A549 (cell line): ENCODE data around the gene CADM1. TPM values are rescaled to one million over a fixed set of nuclear protein-coding genes. Genes with fewer than 3 reads are reported as not detected.

Source experiments
- ATAC-seq, 2 experiments: fragments of 200-7000 bp in 1 of 2; fragments of >200 bp in 1 of 2; cut with Nextera tagmentation in 1 of 2; cut with Tn5 transposase in 1 of 2; 3 replicates each; pipeline versions ENCODE4 v1.8.0 to v1.9.1; 2018 to 2020; ENCODE audit warnings: mild to moderate bottlenecking in 1 of 2, moderate library complexity in 1 of 2
- CTCF ChIA-PET: fragments of 300-600 bp; sonication (Branson Sonifier 250); formaldehyde crosslinking; extraction: SDS; loops from one replicate; lab custom pipeline; 2021; ENCODE audit warnings: antibody characterized with exemption, inconsistent platforms; lab: Yijun Ruan, JAX
- POLR2A ChIA-PET: fragments of 350-600 bp; formaldehyde crosslinking; extraction: SDS; loops from one replicate; lab custom pipeline; 2021; ENCODE audit warnings: antibody characterized with exemption, inconsistent platforms; lab: Yijun Ruan, JAX
- DNase-seq, 2 experiments: peaks; one replicate each; pipeline versions ENCODE4 v3.0.0 to v3.0.0-alpha.2; 2011 to 2016; ENCODE audit warnings: low read depth in 1 of 2, low spot score in 1 of 2
- FAIRE-seq: peaks from 2 replicates; lab custom pipeline; 2011; peaks lifted over from hg19 to GRCh38; lab: Jason Lieb, UNC
- H3K27ac ChIP-seq, 2 experiments: fragments of >200 bp; sonication (Bioruptor Twin); formaldehyde crosslinking; 3 replicates each; pipeline ENCODE4 v1.5.1; 2016 to 2017
- H3K4me1 ChIP-seq: fragments of >200 bp; sonication (Bioruptor Twin); formaldehyde crosslinking; 3 replicates; pipeline ENCODE4 v1.6.1; 2016
- H3K4me2 ChIP-seq: fragments of >200 bp; sonication (Bioruptor Twin); formaldehyde crosslinking; 3 replicates; pipeline ENCODE4 v1.6.1; 2016
- H3K4me3 ChIP-seq: fragments of >200 bp; sonication (Bioruptor Twin); formaldehyde crosslinking; 3 replicates; pipeline ENCODE4 v1.5.1; 2016
- H3K9me3 ChIP-seq: fragments of >200 bp; sonication (Bioruptor Twin); formaldehyde crosslinking; 3 replicates; pipeline ENCODE4 v1.6.1; 2016
- BHLHE40 ChIP-seq: IDR thresholded peaks from 2 replicates; pipeline ENCODE4 v1.6.1; 2012; ENCODE audit warnings: low read depth, low read length, inconsistent platforms
- CBX8 ChIP-seq: fragments of 200-600 bp; sonication (generic); IDR thresholded peaks from 2 replicates; pipeline ENCODE4 v1.6.1; 2016
- E2F6 ChIP-seq: IDR thresholded peaks from 2 replicates; pipeline ENCODE4 v1.6.1; 2012; ENCODE audit warnings: low read depth, borderline replicate concordance
- ELK1 ChIP-seq: fragments of 150-350 bp; IDR thresholded peaks from 2 replicates; pipeline ENCODE4 v1.6.1; 2014; ENCODE audit warnings: low read depth, mild to moderate bottlenecking, low read length
- FOSB ChIP-seq: fragments of 250-450 bp; sonication (Bioruptor Pico); IDR thresholded peaks from 2 replicates; pipeline ENCODE4 v1.5.0; 2020; ENCODE audit warnings: mild to moderate bottlenecking, moderate library complexity
- HES2 ChIP-seq: fragments of >200 bp; sonication (Bioruptor Twin); formaldehyde crosslinking; IDR thresholded peaks from 2 replicates; pipeline ENCODE4 v1.6.1; 2016
- HEYL ChIP-seq: fragments of 250-450 bp; sonication (Bioruptor Pico); IDR thresholded peaks from 2 replicates; pipeline ENCODE4 v1.8.0; 2021; ENCODE audit warnings: mild to moderate bottlenecking, moderate library complexity
- HOXB5 ChIP-seq: fragments of 250-450 bp; sonication (Bioruptor Pico); IDR thresholded peaks from 2 replicates; pipeline ENCODE4 v1.5.0; 2020; ENCODE audit warnings: mild to moderate bottlenecking, moderate library complexity
- KDM1A ChIP-seq: fragments of 200-600 bp; sonication (generic); IDR thresholded peaks from 2 replicates; pipeline ENCODE4 v1.6.1; 2016; ENCODE audit warnings: low read depth, mild to moderate bottlenecking
- KDM5A ChIP-seq: fragments of 200-600 bp; sonication (generic); IDR thresholded peaks from 2 replicates; pipeline ENCODE4 v1.6.1; 2016; ENCODE audit warnings: antibody characterized with exemption, mild to moderate bottlenecking
- MAFK ChIP-seq: fragments of 450-650 bp; IDR thresholded peaks from 2 replicates; pipeline ENCODE4 v1.6.1; 2014; ENCODE audit not compliant: partially characterized antibody
- MAX ChIP-seq: IDR thresholded peaks from 2 replicates; pipeline ENCODE4 v1.6.1; 2012
- NR3C1 ChIP-seq: fragments of >200 bp; sonication (Bioruptor Twin); formaldehyde crosslinking; IDR thresholded peaks from 3 replicates; pipeline ENCODE4 v1.6.1; 2017
- POLR2A ChIP-seq: IDR thresholded peaks from 2 replicates; pipeline ENCODE4 v1.6.1; 2012; ENCODE audit warnings: mild to moderate bottlenecking, low read length
- POLR2AphosphoS2 ChIP-seq: conservative IDR thresholded peaks from 2 replicates; pipeline ENCODE4 v1.6.1; 2012; ENCODE audit warnings: low read length, improper control_type of control experiment, inconsistent platforms
- RARB ChIP-seq: fragments of 250-450 bp; sonication (Bioruptor Pico); IDR thresholded peaks from 2 replicates; pipeline ENCODE4 v1.8.0; 2021; ENCODE audit warnings: mild to moderate bottlenecking, moderate library complexity
- ZC3H11A ChIP-seq: fragments of 450-650 bp; IDR thresholded peaks from 2 replicates; pipeline ENCODE4 v1.6.1; 2014; ENCODE audit warnings: antibody characterized with exemption, mild to moderate bottlenecking
- ZSCAN20 ChIP-seq: fragments of 250-450 bp; sonication (Bioruptor Pico); IDR thresholded peaks from 2 replicates; pipeline ENCODE4 v1.8.0; 2022; ENCODE audit warnings: mild to moderate bottlenecking, moderate library complexity
- WGBS: methylation state at CpG from one replicate; pipeline ENCODE4 v1.1.6; 2017; ENCODE audit errors: missing lambda C conversion rate; 5-methylcytosine and 5-hydroxymethylcytosine counted together
- polyA plus RNA-seq, 4 experiments: library from polyadenylated mRNA; depleted of rRNA in 3 of 4; stranded (reverse); fragments of >200 nt; fragmentation: RNase III in 1 of 4; extraction: RNeasy Plus Mini Kit Qiagen cat#74134 plus additional on column Dnase treatment in 1 of 4; gene quantifications; 2 replicates in 3 of 4; 3 replicates in 1 of 4; pipeline ENCODE4 v1.2.3, GENCODE V29; 2011 to 2017
- TF ChIP-seq, protein P1 (sequence below): fragments of 450-650 bp; IDR thresholded peaks from 2 replicates; pipeline ENCODE4 v1.6.1; 2014; ENCODE audit warnings: antibody characterized with exemption

Gene CADM1
- polyA plus RNA-seq, 2 of the 4 experiments (the other 2 are of a cell fraction): 33.4 to 36.7 TPM

DNA sequence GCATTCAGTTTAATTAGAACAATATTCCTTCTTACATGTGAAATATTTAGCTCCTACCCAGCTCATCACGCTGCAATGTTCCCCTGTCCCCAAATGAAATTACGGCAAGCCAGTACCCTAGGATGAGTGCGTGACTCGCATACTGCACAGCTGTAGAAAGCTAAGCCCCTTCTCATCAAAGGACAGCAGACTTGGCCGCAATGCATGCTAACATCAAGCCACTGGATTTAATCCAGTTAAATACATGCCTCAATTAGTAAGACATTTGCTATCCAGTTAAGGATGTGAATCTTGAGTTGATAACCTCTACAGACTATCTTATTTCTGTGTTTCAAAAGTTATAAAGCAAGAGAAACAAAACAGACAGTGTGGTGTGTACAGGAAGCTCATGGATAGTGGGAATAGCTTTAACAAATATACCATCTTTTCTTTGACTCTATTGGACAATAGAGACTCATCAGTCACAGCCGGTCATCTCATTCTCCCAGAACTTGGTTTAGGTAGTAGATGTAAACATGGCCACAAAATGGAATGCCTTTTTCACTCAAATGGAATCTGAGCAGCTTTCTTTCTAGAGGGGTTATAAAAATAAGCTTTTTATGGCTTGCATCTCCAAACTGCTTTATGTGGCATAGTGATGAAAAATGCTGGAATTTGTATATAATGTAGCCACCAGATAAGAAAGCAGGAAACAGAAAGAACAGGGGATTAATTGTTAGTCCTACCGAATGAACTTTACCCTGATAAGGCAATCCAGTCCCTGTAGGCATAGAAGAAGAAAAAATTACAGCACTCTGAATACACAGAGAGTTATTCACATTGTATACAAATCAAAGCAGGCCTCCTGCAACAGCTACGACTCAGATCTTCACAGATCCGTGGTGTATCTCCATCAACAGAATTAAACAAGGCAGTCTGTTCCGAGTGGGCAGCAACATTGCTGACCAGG is 224.1 kb downstream of the CADM1 start:
- Histone ChIP-seq H3K9me3 (no peaks in the 10 kb centered on the region), H3K27ac (no peak overlapping the region), H3K4me2 (peak overlapping the region; percentile 27; the same call in 2 of the 3 replicates), H3K4me1 (peaks cover 5% of the 10 kb centered on the region; the same call in 1 of the 3 replicates), H3K4me3 (no peak overlapping the region)
- POLR2A ChIA-PET: no interaction called here
- WGBS: 77% methylated on average over 10 of the region's 10 CpGs
- DNase-seq (no peak), FAIRE-seq (no peak)
- TF ChIP-seq KDM5A: no peak
- no peak for TF ChIP-seq BHLHE40
- TF ChIP-seq HEYL (CRISPR knock-in tag): no peak
- TF ChIP-seq MAX: no peak
- TF ChIP-seq NR3C1: no peak
- no peak for TF ChIP-seq RARB
- no peak for TF ChIP-seq HOXB5 (CRISPR knock-in tag)
- no peak for TF ChIP-seq ZSCAN20 (CRISPR knock-in tag)
- no peak for TF ChIP-seq MAFK
- TF ChIP-seq, protein P1, sequence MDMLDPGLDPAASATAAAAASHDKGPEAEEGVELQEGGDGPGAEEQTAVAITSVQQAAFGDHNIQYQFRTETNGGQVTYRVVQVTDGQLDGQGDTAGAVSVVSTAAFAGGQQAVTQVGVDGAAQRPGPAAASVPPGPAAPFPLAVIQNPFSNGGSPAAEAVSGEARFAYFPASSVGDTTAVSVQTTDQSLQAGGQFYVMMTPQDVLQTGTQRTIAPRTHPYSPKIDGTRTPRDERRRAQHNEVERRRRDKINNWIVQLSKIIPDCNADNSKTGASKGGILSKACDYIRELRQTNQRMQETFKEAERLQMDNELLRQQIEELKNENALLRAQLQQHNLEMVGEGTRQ: no peak
- TF ChIP-seq, all 56 proteins: peak for 0
- peak in 1 of 2 experiments; percentile 41; a peak in 1 of 6 replicates for ATAC-seq
- CTCF ChIA-PET: no interaction called here

- ChIA-PET CTCF (interaction anchor here (1.5 kb wide), 1 partner anchor 18 kb away, joined by 5 read pairs; no protein-coding TSS in a partner anchor), POLR2A (no interaction called here)
- FAIRE-seq: no peak
- no peak for ATAC-seq
- Histone ChIP-seq H3K4me3 (no peak overlapping the region), H3K9me3 (no peaks in the 10 kb centered on the region), H3K4me1 (peaks cover 5% of the 10 kb centered on the region; the same call in 1 of the 3 replicates), H3K27ac (no peak overlapping the region), H3K4me2 (no peak overlapping the region)
- WGBS: 93% methylated on average over 8 of the region's 8 CpGs
- TF ChIP-seq POLR2AphosphoS2 (no peak), HES2 (no peak), FOSB (CRISPR knock-in tag) (no peak), KDM1A (no peak), ELK1 (no peak), CBX8 (no peak), POLR2A (no peak), E2F6 (no peak)
- no peak for DNase-seq
Measured at GRCh38 chr11:115276799-115277198, 227.4 kb downstream of the CADM1 start.

- Histone ChIP-seq H3K4me2 (no peak overlapping the region), H3K4me1 (peaks cover 5% of the 10 kb centered on the region; the same call in 1 of the 3 replicates), H3K27ac (no peak overlapping the region), H3K4me3 (no peak overlapping the region), H3K9me3 (no peaks in the 10 kb centered on the region)
- ChIA-PET CTCF (no interaction called here), POLR2A (no interaction called here)
- no peak for TF ChIP-seq ZC3H11A
- no peak for DNase-seq
- ATAC-seq: no peak
- WGBS: 73% methylated on average over 4 of the region's 4 CpGs
- no peak for FAIRE-seq
Measured at GRCh38 chr11:115276191-115276590, 228.0 kb downstream of the CADM1 start.
